Neutrophil (primary cell): ENCODE results near the gene CORO1A.

Experiments
- H3K27ac ChIP-seq: fragments of 200-600 bp; sonication (generic); 2 replicates; pipeline ENCODE4 v1.5.1; 2016; ENCODE audit warnings: mild to moderate bottlenecking, moderate library complexity
- H3K27me3 ChIP-seq: fragments of 200-600 bp; sonication (generic); 2 replicates; pipeline ENCODE4 v1.6.0; 2016; ENCODE audit warnings: mild to moderate bottlenecking
- H3K36me3 ChIP-seq: fragments of 200-600 bp; sonication (generic); 2 replicates; pipeline ENCODE4 v1.5.1; 2017
- H3K4me1 ChIP-seq, 2 experiments: fragments of 200-600 bp in 1 of 2; sonication (generic) in 1 of 2; 1 replicate in 1 of 2; 2 replicates in 1 of 2; pipeline versions ENCODE4 v1.5.1 to v1.6.1; 2013 to 2016; ENCODE audit warnings: low read depth in 1 of 2, low read length in 1 of 2, mild to moderate bottlenecking in 1 of 2, moderate library complexity in 1 of 2; ENCODE audit not compliant: control insufficient read depth in 1 of 2, insufficient read depth in 1 of 2
- H3K4me3 ChIP-seq, 2 experiments: fragments of 200-600 bp in 1 of 2; sonication (generic) in 1 of 2; 1 replicate in 1 of 2; 2 replicates in 1 of 2; pipeline ENCODE4 v1.5.1; 2013 to 2016; ENCODE audit warnings: low read depth in 1 of 2, low read length in 1 of 2, mild to moderate bottlenecking in 1 of 2, moderate library complexity in 1 of 2
- H3K9me3 ChIP-seq: fragments of 200-600 bp; sonication (generic); 2 replicates; pipeline ENCODE4 v1.5.1; 2016
- CTCF ChIP-seq: fragments of 200-600 bp; sonication (generic); IDR thresholded peaks from 2 replicates; pipeline ENCODE4 v1.5.1; 2016; ENCODE audit warnings: antibody characterized with exemption

Gene CORO1A

GRCh38 chr16:30147843-30148510 lies 35.4 kb upstream of the CORO1A start:
- Histone ChIP-seq H3K4me3 (no peak overlapping the region), H3K4me1 (peaks cover 60 to 66% of the 10 kb centered on the region in 2 experiments), H3K36me3 (no peaks in the 10 kb centered on the region), H3K9me3 (no peaks in the 10 kb centered on the region), H3K27me3 (no peaks in the 10 kb centered on the region), H3K27ac (peak overlapping the region; percentile 83)
- TF ChIP-seq CTCF, result no peak

DNA sequence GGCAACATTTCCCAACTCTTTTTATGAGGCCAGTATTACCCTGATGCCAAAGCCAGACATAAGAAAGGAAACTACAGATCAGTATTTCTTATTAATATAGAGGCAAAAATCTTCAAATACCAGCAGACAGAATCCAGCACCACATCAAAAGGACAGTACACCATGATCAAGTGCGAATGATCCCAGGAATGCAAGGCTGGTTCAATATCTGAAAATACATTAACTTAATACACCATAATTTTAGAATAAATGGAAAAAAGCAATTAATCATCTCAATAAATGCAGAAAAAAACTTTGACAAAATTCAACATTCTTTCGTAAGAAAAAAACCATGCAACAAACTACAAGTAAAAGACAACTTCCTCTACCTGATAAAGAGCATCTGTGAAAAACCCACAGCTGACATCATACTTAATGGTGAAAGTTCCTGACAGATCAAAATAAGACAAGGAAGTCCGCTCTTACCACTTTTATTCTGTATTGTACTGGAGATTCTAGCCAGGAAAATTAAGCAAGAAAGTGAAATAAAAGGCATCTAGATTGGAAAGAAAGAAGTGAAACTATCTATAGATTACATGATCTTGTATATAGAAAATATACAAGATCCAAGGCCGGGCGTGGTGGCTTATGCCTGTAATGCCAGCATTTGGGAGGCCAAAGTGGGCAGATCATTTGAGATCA lies 34.0 kb upstream of the CORO1A start:
- Histone ChIP-seq H3K9me3 (no peaks in the 10 kb centered on the region), H3K36me3 (no peaks in the 10 kb centered on the region), H3K27ac (peak overlapping the region; percentile 83), H3K4me3 (peak overlapping the region; percentile 17 to 41), H3K27me3 (no peaks in the 10 kb centered on the region), H3K4me1 (peaks cover 55 to 61% of the 10 kb centered on the region in 2 experiments)
- no peak for TF ChIP-seq CTCF

DNA sequence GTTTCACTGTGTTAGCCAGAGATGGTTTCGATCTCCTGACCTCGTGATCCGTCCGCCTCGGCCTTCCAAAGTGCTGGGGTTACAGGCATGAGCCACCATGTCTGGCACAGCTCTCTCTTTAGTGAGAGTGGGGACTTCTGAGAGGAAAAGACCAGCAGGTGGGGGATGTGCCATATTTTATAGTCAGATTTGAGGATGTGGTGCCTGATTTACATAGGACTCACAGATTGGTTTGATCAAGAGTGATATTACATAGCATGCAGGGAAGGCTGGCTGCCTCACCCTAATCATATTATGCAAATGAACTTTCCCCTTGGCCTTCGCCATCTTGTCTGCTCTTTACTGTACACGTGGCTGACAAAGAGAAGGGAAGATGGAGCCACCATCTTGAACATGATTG lies 32.3 kb upstream of the CORO1A start:
- Histone ChIP-seq H3K36me3 (no peaks in the 10 kb centered on the region), H3K4me1 (peaks cover 49 to 52% of the 10 kb centered on the region in 2 experiments), H3K27me3 (no peaks in the 10 kb centered on the region), H3K27ac (peak overlapping the region; percentile 44), H3K9me3 (no peaks in the 10 kb centered on the region), H3K4me3 (no peak overlapping the region)
- no peak for TF ChIP-seq CTCF

GRCh38 chr16:30152517-30152916 lies 30.9 kb upstream of the CORO1A start:
- TF ChIP-seq CTCF, result no peak
- no peak overlapping the region for H3K4me3 ChIP-seq
- no peaks in the 10 kb centered on the region for H3K27me3 ChIP-seq
- no peaks in the 10 kb centered on the region for H3K36me3 ChIP-seq
- peaks cover 39 to 41% of the 10 kb centered on the region in 2 experiments for H3K4me1 ChIP-seq
- H3K27ac ChIP-seq, result no peak overlapping the region
- no peaks in the 10 kb centered on the region for H3K9me3 ChIP-seq

DNA sequence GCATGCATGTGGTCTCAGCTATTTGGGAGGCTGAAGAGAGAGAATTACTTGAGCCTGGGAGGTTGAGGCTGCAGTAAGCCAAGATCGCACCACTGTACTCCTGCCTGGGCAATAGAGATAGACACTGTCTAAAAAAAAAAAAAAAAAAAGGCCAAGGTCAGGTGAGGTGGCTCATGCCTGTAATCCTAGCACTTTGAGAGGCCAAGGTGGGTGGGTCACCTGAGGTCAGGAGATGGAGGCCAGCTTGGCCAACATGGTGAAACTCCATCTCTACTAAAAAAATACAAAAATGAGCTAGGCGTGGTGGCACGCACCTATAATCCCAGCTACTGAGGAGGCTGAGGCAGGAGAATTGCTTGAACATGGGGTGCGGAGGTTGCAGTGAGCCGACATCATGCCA lies 28.2 kb upstream of the CORO1A start:
- H3K27me3 ChIP-seq, result no peaks in the 10 kb centered on the region
- H3K9me3 ChIP-seq, result no peaks in the 10 kb centered on the region
- peaks cover 12 to 15% of the 10 kb centered on the region in 2 experiments for H3K4me1 ChIP-seq
- no peak overlapping the region for H3K27ac ChIP-seq
- no peaks in the 10 kb centered on the region for H3K36me3 ChIP-seq
- no peak for TF ChIP-seq CTCF
- H3K4me3 ChIP-seq, result no peak overlapping the region
